AG09309 (cell line): ENCODE measurements around the gene EIF2AK3.

Experiments
- DNase-seq: peaks from one replicate; pipeline ENCODE4 v3.0.0-alpha.2; 2010; ENCODE audit warnings: low read depth
- H3K4me3 ChIP-seq: 2 replicates; pipeline ENCODE4 v1.5.1; 2011; ENCODE audit warnings: mild to moderate bottlenecking, low read depth, low read length, moderate library complexity; ENCODE audit not compliant: control insufficient read depth
- CTCF ChIP-seq: IDR thresholded peaks from 2 replicates; pipeline ENCODE4 v1.5.1; 2011; ENCODE audit warnings: mild to moderate bottlenecking, low read depth, low read length, inconsistent platforms; ENCODE audit not compliant: insufficient read depth, control insufficient read depth; ENCODE audit errors: missing control alignments

The EIF2AK3 gene

GRCh38 chr2:88540346-88540745 is 86.9 kb downstream of the EIF2AK3 start:
- no peak overlapping the region for H3K4me3 ChIP-seq
- peak; percentile 20 for DNase-seq
- TF ChIP-seq CTCF: no peak

GRCh38 chr2:88538362-88538917 is 88.8 kb downstream of the EIF2AK3 start:
- H3K4me3 ChIP-seq: no peak overlapping the region
- DNase-seq: no peak
- no peak for TF ChIP-seq CTCF

GRCh38 chr2:88537640-88538039 is 89.6 kb downstream of the EIF2AK3 start:
- TF ChIP-seq CTCF: no peak
- H3K4me3 ChIP-seq: no peak overlapping the region
- no peak for DNase-seq

- H3K4me3 ChIP-seq: no peak overlapping the region
- no peak for TF ChIP-seq CTCF
- DNase-seq: no peak
Observed at GRCh38 chr2:88530081-88530480, 97.2 kb downstream of the EIF2AK3 start.

GRCh38 chr2:88521445-88522073 is 105.7 kb downstream of the EIF2AK3 start:
- no peak overlapping the region for H3K4me3 ChIP-seq
- no peak for DNase-seq
- no peak for TF ChIP-seq CTCF

GRCh38 chr2:88517759-88518201 is 109.5 kb downstream of the EIF2AK3 start:
- no peak for DNase-seq
- no peak for TF ChIP-seq CTCF
- no peak overlapping the region for H3K4me3 ChIP-seq
